Parathyroid adenoma (tissue), 2 donors: ENCODE results near the gene GNA14.
A peak's percentile ranks its signal among the peaks of the same experiment; 100 is the strongest.

ENCODE experiments used
- H2AFZ ChIP-seq: fragments of 300-600 bp; sonication (generic); one replicate; pipeline ENCODE4 v1.7.0; 2017; ENCODE audit warnings: antibody characterized with exemption, mild to moderate bottlenecking
- H3K27ac ChIP-seq: fragments of 300-600 bp; sonication (generic); one replicate; pipeline ENCODE4 v1.7.0; 2017
- H3K27me3 ChIP-seq: fragments of 300-600 bp; sonication (generic); one replicate; pipeline ENCODE4 v1.7.0; 2017; ENCODE audit warnings: low read length; ENCODE audit not compliant: control insufficient read depth, insufficient read depth
- H3K36me3 ChIP-seq: fragments of 300-600 bp; sonication (generic); one replicate; pipeline ENCODE4 v1.7.0; 2017; ENCODE audit warnings: low read length; ENCODE audit not compliant: control insufficient read depth, insufficient read depth
- H3K4me1 ChIP-seq: fragments of 300-600 bp; sonication (generic); one replicate; pipeline ENCODE4 v1.7.0; 2017; ENCODE audit warnings: control low read depth
- H3K4me2 ChIP-seq: fragments of 300-600 bp; sonication (generic); one replicate; pipeline ENCODE4 v1.7.0; 2017; ENCODE audit warnings: low read length
- H3K4me3 ChIP-seq: fragments of 300-600 bp; sonication (generic); one replicate; pipeline ENCODE4 v1.7.0; 2017; ENCODE audit warnings: low read depth, low read length
- H3K79me2 ChIP-seq: fragments of 300-600 bp; sonication (generic); one replicate; pipeline ENCODE4 v1.7.0; 2017; ENCODE audit warnings: control low read depth
- H3K9ac ChIP-seq: fragments of 300-600 bp; sonication (generic); one replicate; pipeline ENCODE4 v1.7.0; 2017; ENCODE audit warnings: mild to moderate bottlenecking
- H3K9me3 ChIP-seq: fragments of 300-600 bp; sonication (generic); one replicate; pipeline ENCODE4 v1.7.0; 2017; ENCODE audit warnings: low read length; ENCODE audit not compliant: control insufficient read depth
- TF ChIP-seq, protein P1 (sequence below): fragments of 300-600 bp; sonication (generic); IDR thresholded peaks from one replicate; pipeline ENCODE4 v1.7.0; 2017; ENCODE audit warnings: antibody characterized with exemption, mild to moderate bottlenecking
- donor health status: primary hyperparathyroidism.

The GNA14 gene

DNA sequence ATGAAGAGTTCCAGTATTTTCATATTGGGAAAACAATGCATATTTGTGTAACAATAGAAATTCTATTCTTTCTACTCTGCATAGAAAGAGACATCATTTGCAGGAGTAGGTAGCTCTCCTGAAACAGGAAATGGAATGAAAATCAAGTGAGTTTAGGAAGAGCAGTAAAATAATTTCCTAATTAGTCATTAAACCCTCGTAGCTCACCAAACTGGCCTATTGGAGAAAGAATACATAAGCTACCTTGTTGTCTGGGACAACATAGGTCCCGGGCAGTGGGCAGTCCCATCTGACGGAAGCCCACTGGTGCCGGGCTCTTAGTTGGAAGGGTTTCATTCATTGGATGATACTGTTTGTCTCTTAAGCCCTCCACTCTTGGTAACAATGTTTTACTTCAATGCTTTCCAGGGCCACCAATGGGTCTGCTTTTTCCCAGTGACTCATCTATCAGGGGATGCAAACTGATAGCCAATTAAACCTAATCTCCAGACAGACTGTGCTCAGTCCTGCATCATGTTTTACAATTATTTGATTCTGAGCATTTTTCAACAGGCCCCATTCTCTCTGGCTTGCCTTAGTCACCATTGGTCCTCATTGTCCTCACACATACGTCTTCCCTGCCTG is 46.5 kb downstream of the GNA14 start:
- Histone ChIP-seq H3K4me1 (no peaks in the 10 kb centered on the region), H3K9ac (no peak overlapping the region), H3K27ac (no peak overlapping the region), H3K27me3 (no peaks in the 10 kb centered on the region), H2AFZ (no peak overlapping the region), H3K36me3 (no peaks in the 10 kb centered on the region), H3K79me2 (no peaks in the 10 kb centered on the region), H3K4me2 (no peak overlapping the region), H3K9me3 (no peaks in the 10 kb centered on the region), H3K4me3 (no peak overlapping the region)
- TF ChIP-seq, protein P1, sequence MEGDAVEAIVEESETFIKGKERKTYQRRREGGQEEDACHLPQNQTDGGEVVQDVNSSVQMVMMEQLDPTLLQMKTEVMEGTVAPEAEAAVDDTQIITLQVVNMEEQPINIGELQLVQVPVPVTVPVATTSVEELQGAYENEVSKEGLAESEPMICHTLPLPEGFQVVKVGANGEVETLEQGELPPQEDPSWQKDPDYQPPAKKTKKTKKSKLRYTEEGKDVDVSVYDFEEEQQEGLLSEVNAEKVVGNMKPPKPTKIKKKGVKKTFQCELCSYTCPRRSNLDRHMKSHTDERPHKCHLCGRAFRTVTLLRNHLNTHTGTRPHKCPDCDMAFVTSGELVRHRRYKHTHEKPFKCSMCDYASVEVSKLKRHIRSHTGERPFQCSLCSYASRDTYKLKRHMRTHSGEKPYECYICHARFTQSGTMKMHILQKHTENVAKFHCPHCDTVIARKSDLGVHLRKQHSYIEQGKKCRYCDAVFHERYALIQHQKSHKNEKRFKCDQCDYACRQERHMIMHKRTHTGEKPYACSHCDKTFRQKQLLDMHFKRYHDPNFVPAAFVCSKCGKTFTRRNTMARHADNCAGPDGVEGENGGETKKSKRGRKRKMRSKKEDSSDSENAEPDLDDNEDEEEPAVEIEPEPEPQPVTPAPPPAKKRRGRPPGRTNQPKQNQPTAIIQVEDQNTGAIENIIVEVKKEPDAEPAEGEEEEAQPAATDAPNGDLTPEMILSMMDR = no peak

DNA sequence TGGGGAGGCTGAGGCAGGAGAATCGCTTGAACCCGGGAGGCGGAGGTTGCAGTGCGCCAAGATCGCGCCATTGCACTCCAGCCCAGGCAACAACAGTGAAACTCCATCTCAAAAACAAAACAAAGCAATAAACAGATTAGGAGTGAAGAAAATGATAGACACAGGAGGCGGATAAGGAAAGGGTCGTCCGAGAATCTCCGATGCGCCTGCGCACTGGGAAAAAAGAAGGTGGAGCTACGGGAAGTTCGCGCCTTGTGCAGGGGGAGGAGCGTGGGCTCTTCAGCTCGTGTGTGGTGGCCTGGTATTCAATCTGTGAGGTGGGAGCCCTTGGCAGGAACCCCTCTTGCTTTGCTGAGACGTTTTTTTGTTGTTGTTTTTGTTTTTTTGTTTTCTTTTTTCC is 47.3 kb downstream of the GNA14 start:
- no peaks in the 10 kb centered on the region for H3K9me3 ChIP-seq
- H3K9ac ChIP-seq = no peak overlapping the region
- H3K27me3 ChIP-seq = no peaks in the 10 kb centered on the region
- TF ChIP-seq, protein P1 = no peak
- no peaks in the 10 kb centered on the region for H3K79me2 ChIP-seq
- no peak overlapping the region for H3K27ac ChIP-seq
- H2AFZ ChIP-seq = no peak overlapping the region
- H3K4me2 ChIP-seq = no peak overlapping the region
- H3K4me1 ChIP-seq = no peaks in the 10 kb centered on the region
- H3K36me3 ChIP-seq = no peaks in the 10 kb centered on the region
- no peak overlapping the region for H3K4me3 ChIP-seq

DNA sequence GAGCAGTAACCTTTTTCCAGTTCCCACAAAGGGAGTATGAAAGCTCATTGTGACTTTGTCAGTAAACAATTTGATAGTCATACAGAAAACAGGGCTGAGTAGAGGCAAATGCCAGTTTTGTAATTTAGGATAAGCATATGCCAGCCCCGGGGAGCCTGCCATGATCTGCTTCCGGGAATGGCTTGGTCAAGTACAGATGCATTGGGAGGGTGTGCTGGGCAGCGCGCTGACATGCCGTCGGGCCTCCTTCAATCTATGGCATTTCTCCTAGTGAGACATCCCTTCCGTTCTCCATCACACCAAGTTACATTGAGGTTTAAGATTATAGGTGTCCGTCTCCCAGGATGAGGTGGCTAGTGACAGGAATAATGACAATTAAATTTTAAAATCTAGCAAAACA is 48.6 kb downstream of the GNA14 start:
- no peaks in the 10 kb centered on the region for H3K79me2 ChIP-seq
- no peak overlapping the region for H3K4me2 ChIP-seq
- H3K27ac ChIP-seq = no peak overlapping the region

DNA sequence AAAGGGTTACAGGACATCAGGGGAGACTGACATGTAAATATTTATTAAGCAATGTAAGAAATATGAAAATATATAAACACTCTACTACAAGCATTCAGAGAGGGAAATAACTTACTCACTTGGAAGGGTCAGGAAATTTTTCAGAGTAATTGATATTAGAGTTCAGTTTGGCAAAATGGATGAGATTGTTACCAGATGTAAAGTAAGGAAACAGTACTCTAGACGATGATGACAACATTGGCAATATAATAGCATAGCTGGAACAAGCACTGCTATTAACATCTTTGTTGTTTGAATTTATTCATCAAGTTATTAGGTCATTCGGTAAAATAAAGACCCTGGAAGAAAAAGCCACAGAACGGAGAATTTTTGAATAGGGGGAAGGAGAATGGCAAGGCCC is 49.1 kb downstream of the GNA14 start:
- Histone ChIP-seq H3K79me2 (no peaks in the 10 kb centered on the region), H3K36me3 (no peaks in the 10 kb centered on the region), H3K4me3 (no peak overlapping the region), H3K9me3 (no peaks in the 10 kb centered on the region), H2AFZ (no peak overlapping the region), H3K4me2 (no peak overlapping the region), H3K27me3 (no peaks in the 10 kb centered on the region), H3K9ac (no peak overlapping the region), H3K4me1 (no peaks in the 10 kb centered on the region), H3K27ac (peak overlapping the region; percentile 0)
- TF ChIP-seq, protein P1 = no peak

More for the DNA sequence above, 48.6 kb downstream of the GNA14 start:
- Histone ChIP-seq H3K9me3 (no peaks in the 10 kb centered on the region), H3K36me3 (no peaks in the 10 kb centered on the region), H3K27me3 (no peaks in the 10 kb centered on the region), H3K4me3 (no peak overlapping the region), H2AFZ (no peak overlapping the region), H3K9ac (no peak overlapping the region), H3K4me1 (no peaks in the 10 kb centered on the region)
- TF ChIP-seq, protein P1 = no peak

DNA sequence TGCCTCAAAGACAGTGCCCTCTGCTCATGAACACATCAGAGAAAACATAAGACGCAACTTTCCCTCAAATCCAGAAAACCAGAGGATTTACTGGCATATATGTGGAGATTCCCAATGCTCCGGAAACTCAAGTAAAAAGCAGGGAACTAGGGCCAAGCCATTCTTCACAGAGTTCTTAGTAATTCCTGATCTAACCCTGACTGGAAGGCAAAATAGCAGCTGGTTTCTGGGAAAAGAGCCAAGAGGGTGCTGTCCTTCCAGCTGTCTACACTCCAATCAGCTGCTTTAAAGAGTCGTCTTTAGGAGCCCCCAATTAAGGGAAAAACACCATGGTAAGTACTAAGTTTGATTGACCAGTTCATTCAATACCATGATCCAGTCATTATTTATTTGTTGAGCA is 49.6 kb downstream of the GNA14 start:
- H3K4me2 ChIP-seq = no peak overlapping the region
- TF ChIP-seq, protein P1 = no peak
- H3K79me2 ChIP-seq = no peaks in the 10 kb centered on the region
- no peaks in the 10 kb centered on the region for H3K4me1 ChIP-seq
- H3K4me3 ChIP-seq = no peak overlapping the region
- no peak overlapping the region for H3K9ac ChIP-seq
- no peaks in the 10 kb centered on the region for H3K36me3 ChIP-seq
- H3K27me3 ChIP-seq = no peaks in the 10 kb centered on the region
- peak overlapping the region; percentile 51 for H3K27ac ChIP-seq
- no peaks in the 10 kb centered on the region for H3K9me3 ChIP-seq
- no peak overlapping the region for H2AFZ ChIP-seq
